ENCODE measurements around the gene HDAC9. TPM values are rescaled to one million over a fixed set of nuclear protein-coding genes. Genes with fewer than 3 reads are reported as not detected.

The HDAC9 gene
- total RNA-seq, 1 experiment from 2014 or later = 31.9 TPM

DNA sequence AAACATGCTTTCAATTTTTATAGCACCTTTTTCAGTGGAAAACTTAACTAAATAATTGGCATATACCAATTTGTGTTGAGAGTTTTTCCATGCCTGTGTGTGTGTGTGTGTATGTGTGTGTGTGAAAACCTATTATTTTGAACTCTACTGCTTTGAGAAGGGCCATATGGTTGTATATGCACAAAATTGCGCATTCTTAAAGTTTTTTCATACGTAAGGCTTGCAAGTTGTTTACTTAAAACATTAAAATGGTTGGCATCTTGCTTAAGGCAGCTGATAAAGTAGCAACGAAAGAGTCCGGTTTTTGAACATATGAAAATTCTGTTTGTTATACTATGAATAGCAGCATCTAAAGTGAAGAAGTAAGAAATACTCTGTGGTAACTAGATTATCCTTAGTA lies 84.1 kb downstream of the HDAC9 start:
- H3K4me3 ChIP-seq (ENCODE audit: low read depth, low read length, poor library complexity, severe bottlenecking) = no peak overlapping the region
- no peaks in the 10 kb centered on the region for H3K9me3 ChIP-seq (ENCODE audit: low read depth, low read length, poor library complexity, severe bottlenecking)
- BruUV-seq (replicated peaks) = no TSS peak
- ChIA-PET POLR2A (ENCODE audit: low non-redundant PET) (no interaction called here), CTCF (no interaction called here)
- H3K4me1 ChIP-seq (ENCODE audit: insufficient read depth, low read length, poor library complexity, severe bottlenecking) = peaks cover 23% of the 10 kb centered on the region
- no peak overlapping the region for H3K27ac ChIP-seq (ENCODE audit: low read depth, low read length, poor library complexity, severe bottlenecking)
- H3K36me3 ChIP-seq (ENCODE audit: insufficient read depth, low read length, poor library complexity, severe bottlenecking) = no peaks in the 10 kb centered on the region
- no peak for DNase-seq (ENCODE audit: low spot score)
- TF ChIP-seq, protein P1, sequence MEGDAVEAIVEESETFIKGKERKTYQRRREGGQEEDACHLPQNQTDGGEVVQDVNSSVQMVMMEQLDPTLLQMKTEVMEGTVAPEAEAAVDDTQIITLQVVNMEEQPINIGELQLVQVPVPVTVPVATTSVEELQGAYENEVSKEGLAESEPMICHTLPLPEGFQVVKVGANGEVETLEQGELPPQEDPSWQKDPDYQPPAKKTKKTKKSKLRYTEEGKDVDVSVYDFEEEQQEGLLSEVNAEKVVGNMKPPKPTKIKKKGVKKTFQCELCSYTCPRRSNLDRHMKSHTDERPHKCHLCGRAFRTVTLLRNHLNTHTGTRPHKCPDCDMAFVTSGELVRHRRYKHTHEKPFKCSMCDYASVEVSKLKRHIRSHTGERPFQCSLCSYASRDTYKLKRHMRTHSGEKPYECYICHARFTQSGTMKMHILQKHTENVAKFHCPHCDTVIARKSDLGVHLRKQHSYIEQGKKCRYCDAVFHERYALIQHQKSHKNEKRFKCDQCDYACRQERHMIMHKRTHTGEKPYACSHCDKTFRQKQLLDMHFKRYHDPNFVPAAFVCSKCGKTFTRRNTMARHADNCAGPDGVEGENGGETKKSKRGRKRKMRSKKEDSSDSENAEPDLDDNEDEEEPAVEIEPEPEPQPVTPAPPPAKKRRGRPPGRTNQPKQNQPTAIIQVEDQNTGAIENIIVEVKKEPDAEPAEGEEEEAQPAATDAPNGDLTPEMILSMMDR (conservative IDR thresholded peaks at IDR 0.05; ENCODE audit: low read depth, low read length) = no peak
- TF ChIP-seq EZH2 (IDR thresholded peaks at IDR 0.05; ENCODE audit: borderline replicate concordance, low read depth, low read length, poor library complexity, severe bottlenecking) = no peak
- no peaks in the 10 kb centered on the region for H3K27me3 ChIP-seq (replicated peaks; ENCODE audit: insufficient read depth, low read depth, low read length, poor library complexity)
- intact Hi-C loops (cut with micrococcal nuclease; ENCODE audit: unreplicated experiment) = loop anchor here (10.0 kb wide), 1 partner anchor 875 kb away; no protein-coding TSS in a partner anchor

DNA sequence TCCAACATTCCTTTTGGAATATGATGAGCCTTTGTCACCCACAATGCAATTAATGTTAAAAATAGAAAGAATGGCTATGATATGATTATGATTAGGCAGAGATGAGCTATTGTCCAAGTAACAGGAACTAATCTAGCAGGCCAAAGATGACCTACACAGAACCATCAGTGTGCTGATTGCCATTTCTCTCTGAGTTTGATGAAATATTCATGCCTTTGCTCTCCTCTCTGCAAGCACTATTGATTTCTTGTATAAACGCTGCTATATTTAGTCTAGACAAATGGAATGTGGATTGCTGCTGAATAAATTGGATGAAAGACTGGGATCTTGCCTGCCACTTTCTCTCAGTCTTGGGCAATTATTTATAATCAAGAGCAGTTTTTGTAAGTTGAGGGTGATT lies 85.4 kb downstream of the HDAC9 start:
- BruUV-seq (replicated peaks) = no TSS peak
- Histone ChIP-seq H3K27ac (ENCODE audit: low read depth, low read length, poor library complexity, severe bottlenecking) (peak overlapping the region; percentile 20), H3K27me3 (replicated peaks; ENCODE audit: insufficient read depth, low read depth, low read length, poor library complexity) (no peaks in the 10 kb centered on the region), H3K36me3 (ENCODE audit: insufficient read depth, low read length, poor library complexity, severe bottlenecking) (no peaks in the 10 kb centered on the region), H3K4me3 (ENCODE audit: low read depth, low read length, poor library complexity, severe bottlenecking) (no peak overlapping the region), H3K9me3 (ENCODE audit: low read depth, low read length, poor library complexity, severe bottlenecking) (no peaks in the 10 kb centered on the region), H3K4me1 (ENCODE audit: insufficient read depth, low read length, poor library complexity, severe bottlenecking) (peaks cover 20% of the 10 kb centered on the region)
- DNase-seq (ENCODE audit: low spot score) = peak; percentile 28
- intact Hi-C loops (cut with micrococcal nuclease; ENCODE audit: unreplicated experiment) = no loop called here
- CTCF ChIA-PET = no interaction called here
- TF ChIP-seq, protein P1 (conservative IDR thresholded peaks at IDR 0.05; ENCODE audit: low read depth, low read length) = no peak
- TF ChIP-seq EZH2 (IDR thresholded peaks at IDR 0.05; ENCODE audit: borderline replicate concordance, low read depth, low read length, poor library complexity, severe bottlenecking) = no peak
- POLR2A ChIA-PET (ENCODE audit: low non-redundant PET) = no interaction called here

DNA sequence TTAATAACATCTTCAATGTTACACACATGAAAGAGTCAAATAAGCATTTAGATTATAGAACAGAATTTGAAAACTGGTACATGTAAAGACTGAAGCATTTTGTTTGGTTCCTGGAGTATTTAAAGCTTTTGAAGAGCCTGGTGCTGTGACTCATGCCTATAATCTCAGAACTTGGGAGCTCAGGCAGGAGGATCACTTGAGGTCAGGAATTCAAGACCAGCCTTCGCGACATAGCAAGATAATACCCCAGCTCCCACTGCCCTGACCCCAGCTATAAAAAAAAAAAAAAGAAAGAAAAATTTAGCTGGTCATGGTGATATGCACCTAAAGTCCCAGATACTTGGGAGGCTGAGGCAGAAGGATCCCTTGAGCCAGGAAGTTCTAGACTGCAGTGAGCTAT lies 87.8 kb downstream of the HDAC9 start:
- no TSS peak for BruUV-seq (replicated peaks)
- no peaks in the 10 kb centered on the region for H3K9me3 ChIP-seq (ENCODE audit: low read depth, low read length, poor library complexity, severe bottlenecking)
- no peak overlapping the region for H3K4me3 ChIP-seq (ENCODE audit: low read depth, low read length, poor library complexity, severe bottlenecking)
- no peaks in the 10 kb centered on the region for H3K27me3 ChIP-seq (replicated peaks; ENCODE audit: insufficient read depth, low read depth, low read length, poor library complexity)
- POLR2A ChIA-PET (ENCODE audit: low non-redundant PET) = interaction anchor here (0.6 kb wide), 1 partner anchor 31 kb away, joined by 4 read pairs; no protein-coding TSS in a partner anchor
- CTCF ChIA-PET = interaction anchor here (0.6 kb wide), 1 partner anchor 17 kb away, joined by 4 read pairs; no protein-coding TSS in a partner anchor
- intact Hi-C loops (cut with micrococcal nuclease; ENCODE audit: unreplicated experiment) = no loop called here
- H3K36me3 ChIP-seq (ENCODE audit: insufficient read depth, low read length, poor library complexity, severe bottlenecking) = no peaks in the 10 kb centered on the region
- peaks cover 16% of the 10 kb centered on the region for H3K4me1 ChIP-seq (ENCODE audit: insufficient read depth, low read length, poor library complexity, severe bottlenecking)
- DNase-seq (ENCODE audit: low spot score) = peak; percentile 28
- no peak overlapping the region for H3K27ac ChIP-seq (ENCODE audit: low read depth, low read length, poor library complexity, severe bottlenecking)
- no peak for TF ChIP-seq EZH2 (IDR thresholded peaks at IDR 0.05; ENCODE audit: borderline replicate concordance, low read depth, low read length, poor library complexity, severe bottlenecking)
- TF ChIP-seq, protein P1 (conservative IDR thresholded peaks at IDR 0.05; ENCODE audit: low read depth, low read length) = no peak
